Tibial nerve (tissue), 4 donors: ENCODE data around the gene CNTNAP5. TPM values are rescaled to one million over a fixed set of nuclear protein-coding genes. Genes with fewer than 3 reads are reported as not detected.
A peak's percentile ranks its signal among the peaks of the same experiment; 100 is the strongest.

ENCODE experiments used
- DNase-seq, 2 donors: peaks; one replicate each; pipeline ENCODE4 v3.0.0-alpha.2; 2019; ENCODE audit warnings: low spot score in 2 of 2
- H3K27ac ChIP-seq, 4 donors: fragments of 200-600 bp; sonication (generic) in 3 of 4; one replicate each; pipeline ENCODE4 v1.5.1; 2017 to 2019; ENCODE audit warnings: mild to moderate bottlenecking in 1 of 4
- H3K27me3 ChIP-seq, 2 donors: fragments of 200-600 bp; sonication (generic) in 1 of 2; one replicate each; pipeline versions ENCODE4 v1.5.1 to v1.6.0; 2017 to 2019
- H3K36me3 ChIP-seq, 3 donors: fragments of 200-600 bp; sonication (generic); one replicate each; pipeline ENCODE4 v1.5.1; 2018 to 2019
- H3K4me1 ChIP-seq, 4 donors: fragments of 200-600 bp; sonication (generic) in 3 of 4; one replicate each; pipeline ENCODE4 v1.5.1; 2017 to 2019
- H3K4me3 ChIP-seq, 4 donors: fragments of 200-600 bp; sonication (generic) in 3 of 4; one replicate each; pipeline ENCODE4 v1.5.1; 2017 to 2019; ENCODE audit warnings: mild to moderate bottlenecking in 1 of 4, moderate library complexity in 1 of 4
- H3K9me3 ChIP-seq, 4 donors: fragments of 200-600 bp; sonication (generic) in 3 of 4; one replicate each; pipeline ENCODE4 v1.5.1; 2017 to 2019
- CTCF ChIP-seq, 5 experiments: fragments of 200-600 bp in 3 of 5; fragments of 450-650 bp in 2 of 5; sonication (generic) in 3 of 5; IDR thresholded peaks; one replicate each; pipeline ENCODE4 v1.5.1; 2016 to 2019; ENCODE audit warnings: antibody characterized with exemption in 5 of 5, mild to moderate bottlenecking in 3 of 5, moderate library complexity in 2 of 5
- EP300 ChIP-seq, 2 donors: sonication (generic); formaldehyde crosslinking; IDR thresholded peaks; one replicate each; pipeline ENCODE4 v1.6.1; 2017; ENCODE audit warnings: antibody characterized with exemption in 2 of 2, mild to moderate bottlenecking in 1 of 2
- POLR2A ChIP-seq, 2 donors: fragments of 450-650 bp; IDR thresholded peaks; one replicate each; pipeline ENCODE4 v1.6.1; 2017; ENCODE audit warnings: antibody characterized with exemption in 2 of 2, mild to moderate bottlenecking in 2 of 2, moderate library complexity in 2 of 2
- WGBS, 2 donors: methylation state at CpG; one replicate each; pipeline ENCODE4 v1.1.5; 2018; 5-methylcytosine and 5-hydroxymethylcytosine counted together
- total RNA-seq, 4 donors: library from RNA; depleted of rRNA; stranded (reverse); fragments of >200 nt; gene quantifications; one replicate each; pipeline ENCODE4 v1.1.0, GENCODE V29; 2016

The CNTNAP5 gene
- total RNA-seq, result under 1 TPM in 2 of 4 donors, not detected in 2; under 0.01 to 0.22 TPM

- Histone ChIP-seq H3K27me3 (peaks cover 0 to 47% of the 10 kb centered on the region in 2 donors), H3K4me1 (peaks cover 0 to 14% (median 0%) of the 10 kb centered on the region in 4 donors), H3K4me3 (no peak within 1 kb of the TSS), H3K9me3 (no peaks in the 10 kb centered on the region), H3K36me3 (no peaks in the 10 kb centered on the region), H3K27ac (no peak within 1 kb of the TSS)
- WGBS, 2 donors, result 3 to 4% methylated on average over 31 to 37 of the region's 37 CpGs
- peak in 1 of 2 donors; percentile 36 for DNase-seq
- TF ChIP-seq EP300 (IDR thresholded peaks at IDR 0.05) (no peak), POLR2A (IDR thresholded peaks at IDR 0.05) (no peak), CTCF (IDR thresholded peaks at IDR 0.05) (no peak)
These were observed at the start of gene CNTNAP5 for GRCh38 chr2:124025171-124025580. Gene CNTNAP5, plus strand, starts transcription at chr2:124025287. Its CDS starts 364 bp downstream, at chr2:124025651.

DNA sequence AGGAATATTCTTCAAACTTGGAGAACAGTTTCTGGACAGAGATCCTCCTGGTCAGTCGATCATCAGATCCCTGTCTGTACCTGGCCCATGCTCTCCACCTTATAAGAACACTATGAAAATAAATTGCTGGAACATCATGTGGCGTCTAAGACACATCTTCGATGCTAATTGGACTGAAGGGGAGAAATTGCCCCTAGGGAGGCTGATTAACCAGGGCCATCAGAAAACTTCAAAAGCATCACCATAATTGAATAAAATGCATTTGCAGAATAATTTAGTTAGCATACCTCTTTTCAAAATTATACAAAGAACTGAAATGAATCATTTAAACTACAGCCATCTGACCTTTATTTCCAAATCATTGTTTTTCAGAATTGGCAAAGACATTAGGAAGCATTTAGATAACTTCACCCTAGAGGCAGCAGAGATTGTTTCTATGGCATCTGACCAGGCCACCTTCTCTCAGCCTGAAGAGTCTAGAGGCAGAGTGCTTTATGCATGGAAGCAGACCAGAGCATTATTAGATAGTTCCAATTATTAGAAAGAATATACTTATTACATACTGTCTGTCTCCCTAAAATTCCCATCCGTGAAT is 48.9 kb upstream of the CNTNAP5 start:
- Histone ChIP-seq H3K27me3 (no peaks in the 10 kb centered on the region), H3K27ac (no peak overlapping the region), H3K9me3 (peaks cover 0 to 5% (median 0%) of the 10 kb centered on the region in 4 donors), H3K4me1 (no peaks in the 10 kb centered on the region), H3K36me3 (no peaks in the 10 kb centered on the region), H3K4me3 (no peak overlapping the region)
- DNase-seq, result no peak
- TF ChIP-seq CTCF (IDR thresholded peaks at IDR 0.05), result no peak
- TF ChIP-seq POLR2A (IDR thresholded peaks at IDR 0.05), result no peak
- TF ChIP-seq EP300 (IDR thresholded peaks at IDR 0.05), result no peak
- WGBS, 2 donors, result 85 to 89% methylated on average over 4 of the region's 4 CpGs

DNA sequence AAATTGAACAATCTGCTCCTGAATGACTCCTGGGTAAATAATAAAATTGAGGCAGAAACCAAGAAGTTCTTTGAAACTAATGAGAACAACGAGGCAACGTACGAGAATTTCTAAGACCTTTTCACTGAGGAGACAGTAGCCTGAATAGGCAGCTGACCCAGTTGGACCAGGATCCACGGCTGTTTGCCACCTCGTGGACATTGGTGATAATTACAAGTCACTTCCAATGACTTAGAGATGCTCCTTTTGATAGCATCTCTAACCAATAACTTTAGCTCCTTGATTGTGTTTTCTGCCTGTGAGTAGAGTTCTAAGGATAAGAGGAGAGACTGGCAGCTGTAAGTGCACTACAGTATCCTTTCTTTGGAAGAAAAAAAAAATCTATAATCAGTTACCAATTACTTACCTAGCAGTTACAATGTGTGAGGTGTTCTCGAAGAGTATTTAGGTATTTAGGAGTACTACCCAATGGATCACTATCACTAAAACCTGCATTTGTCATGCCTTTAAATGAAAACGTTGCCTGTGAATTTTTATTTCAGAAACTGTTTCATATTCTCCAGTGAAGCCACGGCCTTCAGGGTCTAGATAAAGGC is 31.3 kb upstream of the CNTNAP5 start:
- TF ChIP-seq CTCF (IDR thresholded peaks at IDR 0.05), result peak in 4 of 5 experiments; percentile 16 to 30 (median 22)
- no peak for TF ChIP-seq POLR2A (IDR thresholded peaks at IDR 0.05)
- Histone ChIP-seq H3K27ac (no peak overlapping the region), H3K36me3 (no peaks in the 10 kb centered on the region), H3K9me3 (peaks cover 0 to 2% (median 0%) of the 10 kb centered on the region in 4 donors), H3K27me3 (no peaks in the 10 kb centered on the region), H3K4me1 (no peaks in the 10 kb centered on the region), H3K4me3 (no peak overlapping the region)
- 34 to 36% methylated on average over 8 of the region's 8 CpGs for WGBS, 2 donors
- no peak for DNase-seq

GRCh38 chr2:123999681-124000080 is 25.4 kb upstream of the CNTNAP5 start:
- Histone ChIP-seq H3K27ac (no peak overlapping the region), H3K27me3 (no peaks in the 10 kb centered on the region), H3K9me3 (no peaks in the 10 kb centered on the region), H3K4me1 (peaks cover 0 to 6% (median 0%) of the 10 kb centered on the region in 4 donors), H3K4me3 (no peak overlapping the region), H3K36me3 (no peaks in the 10 kb centered on the region)
- no peak for TF ChIP-seq EP300 (IDR thresholded peaks at IDR 0.05)
- 59 to 74% methylated on average over 2 of the region's 2 CpGs for WGBS, 2 donors
- no peak for DNase-seq

GRCh38 chr2:124001696-124002430 is 23.2 kb upstream of the CNTNAP5 start:
- Histone ChIP-seq H3K36me3 (no peaks in the 10 kb centered on the region), H3K9me3 (no peaks in the 10 kb centered on the region), H3K27ac (no peak overlapping the region), H3K27me3 (no peaks in the 10 kb centered on the region), H3K4me1 (peaks cover 0 to 6% (median 0%) of the 10 kb centered on the region in 4 donors), H3K4me3 (no peak overlapping the region)
- 57 to 66% methylated on average over 11 of the region's 11 CpGs for WGBS, 2 donors
- DNase-seq, result peak in 1 of 2 donors; percentile 5
- TF ChIP-seq CTCF (IDR thresholded peaks at IDR 0.05) (no peak), POLR2A (IDR thresholded peaks at IDR 0.05) (no peak), EP300 (IDR thresholded peaks at IDR 0.05) (no peak)
